Smooth muscle cell (in vitro differentiated cells): ENCODE data around the gene ERBB3. TPM values are rescaled to one million over a fixed set of nuclear protein-coding genes. Genes with fewer than 3 reads are reported as not detected.

ENCODE experiments used
- DNase-seq: peaks from one replicate; lab custom pipeline; 2025; ENCODE audit not compliant: unreplicated experiment; lab: John Stamatoyannopoulos, UW
- H2AFZ ChIP-seq: fragments of 200-600 bp; sonication (generic); 2 replicates; pipeline ENCODE4 v1.6.0; 2016; ENCODE audit warnings: antibody characterized with exemption, low read depth, mild to moderate bottlenecking
- H3F3A ChIP-seq: fragments of 200-600 bp; sonication (generic); 2 replicates; pipeline ENCODE4 v1.6.0; 2017; ENCODE audit warnings: antibody characterized with exemption, low read depth
- H3K27ac ChIP-seq: fragments of 200-600 bp; sonication (generic); 2 replicates; pipeline ENCODE4 v1.5.1; 2016; ENCODE audit warnings: low read depth, mild to moderate bottlenecking
- H3K27me3 ChIP-seq: fragments of 200-600 bp; sonication (generic); 2 replicates; pipeline ENCODE4 v1.6.1; 2016; ENCODE audit warnings: low read depth, mild to moderate bottlenecking
- H3K36me3 ChIP-seq: fragments of 200-600 bp; sonication (generic); 2 replicates; pipeline ENCODE4 v1.5.1; 2016; ENCODE audit warnings: low read depth
- H3K4me1 ChIP-seq: fragments of 200-600 bp; sonication (generic); 2 replicates; pipeline ENCODE4 v1.5.1; 2016; ENCODE audit warnings: low read depth
- H3K4me2 ChIP-seq: fragments of 200-600 bp; sonication (generic); 2 replicates; pipeline ENCODE4 v1.6.0; 2016; ENCODE audit warnings: mild to moderate bottlenecking
- H3K4me3 ChIP-seq: fragments of 200-600 bp; sonication (generic); 2 replicates; pipeline ENCODE4 v1.5.1; 2016; ENCODE audit warnings: mild to moderate bottlenecking
- H3K79me2 ChIP-seq: fragments of 200-600 bp; sonication (generic); 2 replicates; pipeline ENCODE4 v1.6.0; 2016; ENCODE audit warnings: low read depth, mild to moderate bottlenecking
- H3K9ac ChIP-seq: fragments of 200-600 bp; sonication (generic); 2 replicates; pipeline ENCODE4 v1.6.0; 2016; ENCODE audit warnings: low read depth
- H3K9me3 ChIP-seq: fragments of 200-600 bp; sonication (generic); replicated peaks from 2 replicates; pipeline ENCODE4 v1.5.1; 2016; ENCODE audit warnings: low read depth
- H4K20me1 ChIP-seq: fragments of 200-600 bp; sonication (generic); 2 replicates; pipeline ENCODE4 v1.6.0; 2016; ENCODE audit warnings: low read depth
- WGBS: methylation state at CpG from one replicate; pipeline ENCODE4 v1.1.7; 2016; ENCODE audit warnings: low lambda C conversion rate; 5-methylcytosine and 5-hydroxymethylcytosine counted together
- polyA plus RNA-seq: library from polyadenylated mRNA; unstranded; fragments of >200 nt; fragmentation: Nextera tagmentation; extraction: Ambion mirVana; gene quantifications from 2 replicates; pipeline ENCODE4 v1.2.1, GENCODE V29; 2016
- total RNA-seq: library from RNA; depleted of rRNA; stranded (reverse); fragments of >200 nt; gene quantifications from 2 replicates; pipeline ENCODE4 v1.2.3, GENCODE V29; 2014
- TF ChIP-seq, protein P1 (sequence below): fragments of 200-600 bp; sonication (generic); IDR thresholded peaks from 2 replicates; pipeline ENCODE4 v1.5.1; 2017; ENCODE audit warnings: borderline replicate concordance, mild to moderate bottlenecking, antibody characterized with exemption; ENCODE audit not compliant: insufficient read depth, poor library complexity, severe bottlenecking

The ERBB3 gene
- total and polyA plus RNA-seq, 2 experiments from 2014 or later: 1.2 to 9.2 TPM

DNA sequence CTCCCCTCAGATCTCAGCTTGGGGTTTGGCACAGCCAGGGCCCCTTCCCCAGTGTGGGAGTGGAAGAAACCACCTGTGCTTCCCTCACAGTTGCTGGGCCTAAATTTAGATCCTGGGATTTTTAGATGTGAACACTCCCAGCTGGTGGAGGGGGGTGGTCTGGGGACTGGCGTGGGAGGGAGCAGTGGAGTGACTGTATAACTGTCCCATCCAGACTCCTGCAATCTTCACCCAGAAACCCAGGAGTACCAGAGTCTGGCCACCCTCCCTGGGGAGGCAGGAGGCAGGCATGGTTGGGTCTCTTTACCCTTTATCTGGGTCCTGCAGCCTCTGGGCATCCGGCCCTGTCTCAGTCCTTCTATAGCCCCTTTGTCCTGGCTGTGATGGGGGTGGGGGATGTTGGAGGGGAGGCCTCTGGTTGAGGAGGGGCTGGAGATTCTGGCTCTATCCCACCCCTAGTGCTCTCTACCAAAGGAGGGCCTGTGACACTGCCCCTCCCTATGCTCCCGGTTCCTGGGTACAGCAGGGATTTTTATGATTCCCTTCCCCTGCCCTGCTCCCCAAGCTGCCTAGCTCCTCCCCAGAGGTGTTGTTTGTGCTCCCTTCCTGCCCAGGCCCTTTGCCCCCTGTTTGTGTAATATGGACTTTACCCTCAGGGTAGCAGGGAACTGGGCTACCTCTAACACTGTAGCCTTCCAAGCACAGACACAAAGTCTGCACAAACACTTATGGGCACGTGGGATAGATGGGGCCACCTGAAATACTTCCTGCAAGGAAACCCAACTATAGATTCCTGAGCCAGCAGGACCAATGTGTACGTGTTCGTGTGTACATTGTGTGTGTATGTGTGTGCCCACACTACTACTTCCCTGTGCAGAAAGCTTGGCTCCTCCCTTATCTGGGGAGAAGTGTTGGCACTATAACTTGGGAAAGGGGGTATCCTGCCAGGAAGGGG is 1.7 kb downstream of the ERBB3 start:
- no peaks in the 10 kb centered on the region for H3K9me3 ChIP-seq
- no peak for DNase-seq
- no peak overlapping the region for H3K27ac ChIP-seq
- H3K36me3 ChIP-seq: no peaks in the 10 kb centered on the region
- H3K4me3 ChIP-seq: peak overlapping the region; percentile 56
- H3K4me2 ChIP-seq: peak overlapping the region; percentile 82
- WGBS: 76% methylated on average over 6 of the region's 6 CpGs
- H3K27me3 ChIP-seq: peaks cover 10% of the 10 kb centered on the region
- no peaks in the 10 kb centered on the region for H3F3A ChIP-seq
- H3K79me2 ChIP-seq: no peaks in the 10 kb centered on the region
- H3K4me1 ChIP-seq: peaks cover 3% of the 10 kb centered on the region
- no peak overlapping the region for H3K9ac ChIP-seq
- no peaks in the 10 kb centered on the region for H4K20me1 ChIP-seq
- no peak overlapping the region for H2AFZ ChIP-seq
- TF ChIP-seq, protein P1, sequence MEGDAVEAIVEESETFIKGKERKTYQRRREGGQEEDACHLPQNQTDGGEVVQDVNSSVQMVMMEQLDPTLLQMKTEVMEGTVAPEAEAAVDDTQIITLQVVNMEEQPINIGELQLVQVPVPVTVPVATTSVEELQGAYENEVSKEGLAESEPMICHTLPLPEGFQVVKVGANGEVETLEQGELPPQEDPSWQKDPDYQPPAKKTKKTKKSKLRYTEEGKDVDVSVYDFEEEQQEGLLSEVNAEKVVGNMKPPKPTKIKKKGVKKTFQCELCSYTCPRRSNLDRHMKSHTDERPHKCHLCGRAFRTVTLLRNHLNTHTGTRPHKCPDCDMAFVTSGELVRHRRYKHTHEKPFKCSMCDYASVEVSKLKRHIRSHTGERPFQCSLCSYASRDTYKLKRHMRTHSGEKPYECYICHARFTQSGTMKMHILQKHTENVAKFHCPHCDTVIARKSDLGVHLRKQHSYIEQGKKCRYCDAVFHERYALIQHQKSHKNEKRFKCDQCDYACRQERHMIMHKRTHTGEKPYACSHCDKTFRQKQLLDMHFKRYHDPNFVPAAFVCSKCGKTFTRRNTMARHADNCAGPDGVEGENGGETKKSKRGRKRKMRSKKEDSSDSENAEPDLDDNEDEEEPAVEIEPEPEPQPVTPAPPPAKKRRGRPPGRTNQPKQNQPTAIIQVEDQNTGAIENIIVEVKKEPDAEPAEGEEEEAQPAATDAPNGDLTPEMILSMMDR: no peak

DNA sequence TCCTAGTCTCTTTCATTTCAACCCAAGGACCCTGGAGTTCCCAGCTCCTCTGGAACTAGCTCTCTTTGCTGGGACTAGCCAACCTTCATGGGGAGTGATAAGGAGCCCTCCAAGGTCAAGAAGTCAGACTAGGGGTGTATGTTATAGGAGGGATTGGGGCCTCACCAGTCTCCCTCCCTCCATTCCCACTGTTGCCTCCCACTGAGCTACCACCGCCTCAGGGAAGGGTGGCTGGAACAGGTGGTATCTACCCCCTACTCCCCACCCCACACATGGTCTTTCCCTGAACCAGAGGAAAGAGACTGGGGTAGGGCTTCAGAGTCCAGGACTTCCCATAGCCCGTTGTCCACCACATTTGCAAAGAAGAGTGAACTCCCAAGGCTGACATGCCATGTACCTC is 2.4 kb downstream of the ERBB3 start:
- peak overlapping the region; percentile 56 for H3K4me3 ChIP-seq
- H2AFZ ChIP-seq: no peak overlapping the region
- no peaks in the 10 kb centered on the region for H3K9me3 ChIP-seq
- WGBS: 97% methylated on average over 2 of the region's 2 CpGs
- peaks cover 3% of the 10 kb centered on the region for H3K4me1 ChIP-seq
- no peak overlapping the region for H3K9ac ChIP-seq
- H3K27ac ChIP-seq: no peak overlapping the region
- H4K20me1 ChIP-seq: no peaks in the 10 kb centered on the region
- H3K27me3 ChIP-seq: peaks cover 10% of the 10 kb centered on the region
- H3K4me2 ChIP-seq: no peak overlapping the region
- no peaks in the 10 kb centered on the region for H3K79me2 ChIP-seq
- TF ChIP-seq, protein P1: no peak
- H3K36me3 ChIP-seq: no peaks in the 10 kb centered on the region
- no peaks in the 10 kb centered on the region for H3F3A ChIP-seq
- no peak for DNase-seq

DNA sequence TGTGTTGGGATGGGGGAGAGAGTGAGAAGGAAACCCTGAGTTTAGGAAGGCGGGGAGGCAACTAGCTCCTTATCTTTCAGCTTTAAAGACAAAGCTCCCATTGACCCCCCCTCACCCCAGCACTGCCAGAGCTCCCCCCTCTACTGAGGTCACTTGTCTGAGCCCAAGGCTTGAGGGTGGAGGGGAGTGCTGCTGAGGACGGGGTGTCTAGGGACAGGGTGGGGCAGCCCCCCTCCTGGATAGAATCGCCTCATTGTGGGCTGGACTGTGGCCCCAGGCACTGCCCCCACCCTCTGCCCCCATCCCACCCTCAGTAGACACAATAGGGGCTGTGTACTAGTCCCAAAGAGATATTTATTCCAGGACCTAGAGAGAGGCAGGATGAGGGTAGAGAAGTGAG is 3.0 kb downstream of the ERBB3 start:
- no peak overlapping the region for H3K27ac ChIP-seq
- peaks cover 10% of the 10 kb centered on the region for H3K27me3 ChIP-seq
- H3K9ac ChIP-seq: no peak overlapping the region
- 90% methylated on average over 3 of the region's 3 CpGs for WGBS
- H3K9me3 ChIP-seq: no peaks in the 10 kb centered on the region
- H3K36me3 ChIP-seq: no peaks in the 10 kb centered on the region
- TF ChIP-seq, protein P1: no peak
- no peaks in the 10 kb centered on the region for H3F3A ChIP-seq
- H3K4me1 ChIP-seq: peaks cover 3% of the 10 kb centered on the region
- no peak overlapping the region for H3K4me2 ChIP-seq
- no peaks in the 10 kb centered on the region for H3K79me2 ChIP-seq
- no peaks in the 10 kb centered on the region for H4K20me1 ChIP-seq
- no peak overlapping the region for H3K4me3 ChIP-seq
- no peak overlapping the region for H2AFZ ChIP-seq
- DNase-seq: no peak
